ENCODE results near the gene ATL1.

DNA sequence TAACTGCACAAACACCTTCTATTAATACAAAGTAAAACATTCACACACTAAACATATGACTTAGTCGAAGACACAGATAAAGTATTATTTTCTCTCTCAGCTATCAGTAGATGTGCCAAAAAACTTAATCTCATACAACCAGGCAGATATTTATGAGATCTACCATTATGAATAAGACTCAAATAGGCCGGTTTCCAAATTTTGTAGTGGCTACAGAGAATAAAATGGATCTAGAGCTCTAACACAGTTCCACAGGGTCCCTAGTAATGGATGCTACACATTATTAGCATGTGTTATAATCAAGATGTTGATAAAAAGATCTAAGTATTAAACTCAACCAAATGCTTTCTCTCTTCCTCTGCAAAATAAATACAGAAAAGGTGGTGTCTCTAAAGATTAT is 97.8 kb downstream of the ATL1 start:
- TF ChIP-seq, protein P1, sequence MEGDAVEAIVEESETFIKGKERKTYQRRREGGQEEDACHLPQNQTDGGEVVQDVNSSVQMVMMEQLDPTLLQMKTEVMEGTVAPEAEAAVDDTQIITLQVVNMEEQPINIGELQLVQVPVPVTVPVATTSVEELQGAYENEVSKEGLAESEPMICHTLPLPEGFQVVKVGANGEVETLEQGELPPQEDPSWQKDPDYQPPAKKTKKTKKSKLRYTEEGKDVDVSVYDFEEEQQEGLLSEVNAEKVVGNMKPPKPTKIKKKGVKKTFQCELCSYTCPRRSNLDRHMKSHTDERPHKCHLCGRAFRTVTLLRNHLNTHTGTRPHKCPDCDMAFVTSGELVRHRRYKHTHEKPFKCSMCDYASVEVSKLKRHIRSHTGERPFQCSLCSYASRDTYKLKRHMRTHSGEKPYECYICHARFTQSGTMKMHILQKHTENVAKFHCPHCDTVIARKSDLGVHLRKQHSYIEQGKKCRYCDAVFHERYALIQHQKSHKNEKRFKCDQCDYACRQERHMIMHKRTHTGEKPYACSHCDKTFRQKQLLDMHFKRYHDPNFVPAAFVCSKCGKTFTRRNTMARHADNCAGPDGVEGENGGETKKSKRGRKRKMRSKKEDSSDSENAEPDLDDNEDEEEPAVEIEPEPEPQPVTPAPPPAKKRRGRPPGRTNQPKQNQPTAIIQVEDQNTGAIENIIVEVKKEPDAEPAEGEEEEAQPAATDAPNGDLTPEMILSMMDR (IDR thresholded peaks at IDR 0.05) = no peak
- TF ChIP-seq POLR2A (IDR thresholded peaks at IDR 0.05) = no peak

Data from uterus (tissue), 2 donors.